GM12891 (cell line): ENCODE data around the gene FNBP1.

Experiments
- POLR2A ChIP-seq: IDR thresholded peaks from 2 replicates; pipeline ENCODE4 v1.6.1; 2011; ENCODE audit warnings: low read depth, low read length, control low read depth
- POLR2AphosphoS5 ChIP-seq: IDR thresholded peaks from 2 replicates; pipeline ENCODE4 v1.6.1; 2011; ENCODE audit warnings: low read depth, low read length, control low read depth
- POU2F2 ChIP-seq: IDR thresholded peaks from 2 replicates; pipeline ENCODE4 v1.6.1; 2011; ENCODE audit warnings: low read depth, mild to moderate bottlenecking, control low read depth, low read length, moderate library complexity
- SPI1 ChIP-seq: IDR thresholded peaks from 2 replicates; pipeline ENCODE4 v1.6.1; 2011; ENCODE audit warnings: low read depth, low read length, control low read depth
- TAF1 ChIP-seq: IDR thresholded peaks from 2 replicates; pipeline ENCODE4 v1.6.1; 2011; ENCODE audit warnings: low read depth, low read length, control low read depth

DNA sequence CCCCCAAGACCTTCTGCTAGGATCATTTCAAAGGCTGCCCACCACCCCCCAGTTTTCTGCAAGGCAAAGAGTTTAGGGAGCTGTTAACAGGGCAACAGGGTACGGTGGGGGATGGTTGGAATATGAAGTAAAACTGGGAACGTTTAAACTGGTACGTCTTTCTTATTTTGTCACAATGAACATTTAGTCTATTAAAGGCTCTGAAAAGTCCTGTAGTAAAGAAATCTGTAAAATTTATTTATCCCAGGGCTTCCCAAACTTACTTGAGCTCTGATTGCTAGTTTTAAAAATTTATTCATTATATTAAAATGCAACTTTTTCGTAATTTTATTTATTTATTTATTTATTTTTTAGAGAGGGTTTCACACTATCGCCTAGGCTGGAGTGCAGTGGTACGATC lies 145.7 kb downstream of the FNBP1 start:
- TF ChIP-seq POLR2A (no peak), POLR2AphosphoS5 (no peak), SPI1 (no peak), TAF1 (no peak), POU2F2 (no peak)
